ENCODE data around the gene LPAR2. TPM values are rescaled to one million over a fixed set of nuclear protein-coding genes. Genes with fewer than 3 reads are reported as not detected.

The LPAR2 gene
- total RNA-seq = 1 to 10 TPM in 2 of 4 donors, under 1 TPM in 1, not detected in 1; 0.59 to 5.5 (median 3.8) TPM

- DNase-seq = no peak
- intact Hi-C loops (cut with DNase I; ENCODE audit: low total_unique reads) = no loop called here
- H3K36me3 ChIP-seq = no peaks in the 10 kb centered on the region
- no peak for TF ChIP-seq POLR2A (IDR thresholded peaks at IDR 0.05)
- no peak for TF ChIP-seq CTCF (IDR thresholded peaks at IDR 0.05)
- H3K4me1 ChIP-seq = peaks cover 0 to 6% of the 10 kb centered on the region in 2 donors
- no peak within 1 kb of the TSS for H3K27ac ChIP-seq
- peaks cover 0 to 4% of the 10 kb centered on the region in 2 donors for H3K27me3 ChIP-seq
- peak within 1 kb of the TSS; percentile 2 to 46 for H3K4me3 ChIP-seq
- no peaks in the 10 kb centered on the region for H3K9me3 ChIP-seq
These were observed at the start of gene LPAR2 for GRCh38 chr19:19627621-19628500. TSS of gene LPAR2 (minus strand) at chr19:19628220. CDS start at chr19:19627275, 945 bp downstream.

- H3K4me3 ChIP-seq = no peak overlapping the region
- TF ChIP-seq POLR2A (IDR thresholded peaks at IDR 0.05) (no peak), CTCF (IDR thresholded peaks at IDR 0.05) (no peak)
- H3K36me3 ChIP-seq = no peaks in the 10 kb centered on the region
These were observed 49.6 kb upstream of the LPAR2 start for GRCh38 chr19:19677579-19677978.

GRCh38 chr19:19674315-19674714 lies 46.3 kb upstream of the LPAR2 start:
- Histone ChIP-seq H3K27ac (no peak overlapping the region), H3K9me3 (peaks cover 0 to 4% of the 10 kb centered on the region in 2 donors), H3K4me3 (no peak overlapping the region), H3K4me1 (peaks cover 0 to 6% of the 10 kb centered on the region in 2 donors), H3K36me3 (no peaks in the 10 kb centered on the region), H3K27me3 (no peaks in the 10 kb centered on the region)
- TF ChIP-seq CTCF (IDR thresholded peaks at IDR 0.05) = no peak
- TF ChIP-seq POLR2A (IDR thresholded peaks at IDR 0.05) = no peak
- intact Hi-C loops (cut with DNase I; ENCODE audit: low total_unique reads) = no loop called here
- DNase-seq = no peak

More at GRCh38 chr19:19677579-19677978, 49.6 kb upstream of the LPAR2 start:
- H3K27ac ChIP-seq = no peak overlapping the region
- H3K4me1 ChIP-seq = no peaks in the 10 kb centered on the region
- H3K27me3 ChIP-seq = no peaks in the 10 kb centered on the region
- intact Hi-C loops (cut with DNase I; ENCODE audit: low total_unique reads) = no loop called here
- DNase-seq = no peak
- peaks cover 0 to 4% of the 10 kb centered on the region in 2 donors for H3K9me3 ChIP-seq

- Histone ChIP-seq H3K4me3 (no peak overlapping the region), H3K27me3 (no peaks in the 10 kb centered on the region), H3K9me3 (no peaks in the 10 kb centered on the region), H3K36me3 (no peaks in the 10 kb centered on the region), H3K27ac (no peak overlapping the region), H3K4me1 (peaks cover 0 to 7% of the 10 kb centered on the region in 2 donors)
- intact Hi-C loops (cut with DNase I; ENCODE audit: low total_unique reads) = no loop called here
- no peak for DNase-seq
- no peak for TF ChIP-seq POLR2A (IDR thresholded peaks at IDR 0.05)
- TF ChIP-seq CTCF (IDR thresholded peaks at IDR 0.05) = no peak
These were observed 44.8 kb upstream of the LPAR2 start for GRCh38 chr19:19672816-19673215.

GRCh38 chr19:19670070-19670551 lies 42.1 kb upstream of the LPAR2 start:
- Histone ChIP-seq H3K27me3 (no peaks in the 10 kb centered on the region), H3K9me3 (no peaks in the 10 kb centered on the region), H3K36me3 (no peaks in the 10 kb centered on the region), H3K4me3 (peak overlapping the region in 1 of 2 donors; percentile 60), H3K27ac (no peak overlapping the region), H3K4me1 (peaks cover 0 to 7% of the 10 kb centered on the region in 2 donors)
- TF ChIP-seq POLR2A (IDR thresholded peaks at IDR 0.05) (no peak), CTCF (IDR thresholded peaks at IDR 0.05) (no peak)
- DNase-seq = no peak
- intact Hi-C loops (cut with DNase I; ENCODE audit: low total_unique reads) = no loop called here
